Fibroblast of lung (primary cell): Measurements from ENCODE around the gene TIFAB. TPM values are rescaled to one million over a fixed set of nuclear protein-coding genes. Genes with fewer than 3 reads are reported as not detected.

Experiments used
- DNase-seq, 2 donors: peaks; one replicate each; pipeline versions ENCODE4 v3.0.0 to v3.0.0-alpha.2; 2010; ENCODE audit warnings: low read depth in 2 of 2
- H2AFZ ChIP-seq: 2 replicates; pipeline ENCODE4 v1.5.1; 2012; ENCODE audit warnings: low read length, control low read depth, inconsistent platforms
- H3K27ac ChIP-seq: 2 replicates; pipeline ENCODE4 v1.5.1; 2011; ENCODE audit warnings: low read length, control low read depth; ENCODE audit not compliant: insufficient read depth
- H3K27me3 ChIP-seq: 2 replicates; pipeline ENCODE4 v1.5.1; 2011; ENCODE audit warnings: mild to moderate bottlenecking, low read length; ENCODE audit not compliant: control insufficient read depth, insufficient read depth
- H3K36me3 ChIP-seq: 2 replicates; pipeline ENCODE4 v1.5.1; 2011; ENCODE audit warnings: low read length; ENCODE audit not compliant: control insufficient read depth, insufficient read depth
- H3K4me1 ChIP-seq: 2 replicates; pipeline ENCODE4 v1.5.1; 2011; ENCODE audit warnings: low read length; ENCODE audit not compliant: control insufficient read depth, insufficient read depth; ENCODE audit errors: extremely low read depth
- H3K4me2 ChIP-seq: 2 replicates; pipeline ENCODE4 v1.5.1; 2011; ENCODE audit warnings: low read length, control low read depth; ENCODE audit not compliant: insufficient read depth; ENCODE audit errors: extremely low read depth
- H3K4me3 ChIP-seq, 4 experiments: fragments of 200-600 bp in 1 of 4; sonication (generic) in 1 of 4; replicated peaks in 1 of 4; 2 replicates each; pipeline ENCODE4 v1.5.1; 2011 to 2016; ENCODE audit warnings: low read length in 4 of 4, low read depth in 3 of 4, mild to moderate bottlenecking in 3 of 4, control low read depth in 2 of 4, inconsistent platforms in 1 of 4, mixed read lengths in 1 of 4; ENCODE audit not compliant: insufficient read depth in 1 of 4; ENCODE audit errors: control extremely low read depth in 1 of 4
- H3K79me2 ChIP-seq: 2 replicates; pipeline ENCODE4 v1.5.1; 2012; ENCODE audit warnings: mild to moderate bottlenecking, low read length, inconsistent platforms; ENCODE audit not compliant: control insufficient read depth, insufficient read depth
- H3K9ac ChIP-seq: 2 replicates; pipeline ENCODE4 v1.5.1; 2011; ENCODE audit warnings: mild to moderate bottlenecking, low read length, control low read depth; ENCODE audit not compliant: insufficient read depth
- H3K9me3 ChIP-seq: 2 replicates; pipeline ENCODE4 v1.5.1; 2012; ENCODE audit warnings: low read depth, low read length; ENCODE audit not compliant: control insufficient read depth, insufficient read depth
- H4K20me1 ChIP-seq: 2 replicates; pipeline ENCODE4 v1.5.1; 2011; ENCODE audit warnings: low read length; ENCODE audit not compliant: control insufficient read depth, insufficient read depth; ENCODE audit errors: extremely low read depth
- CTCF ChIP-seq, 2 donors: IDR thresholded peaks in 1 of 2; conservative IDR thresholded peaks in 1 of 2; 1 replicate in 1 of 2; 2 replicates in 1 of 2; pipeline ENCODE4 v1.5.1; 2011 to 2012; ENCODE audit warnings: low read length in 2 of 2, control low read depth in 1 of 2, inconsistent platforms in 1 of 2, low read depth in 1 of 2, mild to moderate bottlenecking in 1 of 2
- EZH2 ChIP-seq: IDR thresholded peaks from 2 replicates; pipeline ENCODE4 v1.5.1; 2012; ENCODE audit warnings: low read length, control low read depth, mild to moderate bottlenecking; ENCODE audit errors: missing control alignments
- polyA plus RNA-seq, 2 donors: library from polyadenylated mRNA; depleted of rRNA in 1 of 2; stranded (reverse) in 1 of 2; unstranded in 1 of 2; fragments of >200 nt; gene quantifications; 2 replicates each; pipeline ENCODE4 v1.2.1, GENCODE V29; 2011 to 2012; ENCODE audit warnings: missing spikeins in 1 of 2
- total RNA-seq: library from RNA; depleted of rRNA; stranded (reverse); fragments of >200 nt; gene quantifications from 2 replicates; pipeline ENCODE4 v1.2.1, GENCODE V29; 2014

TIFAB gene
- total and polyA plus RNA-seq, 2 donors (not counting 1 experiment from before 2014, with no cell fraction given): not detected

DNA sequence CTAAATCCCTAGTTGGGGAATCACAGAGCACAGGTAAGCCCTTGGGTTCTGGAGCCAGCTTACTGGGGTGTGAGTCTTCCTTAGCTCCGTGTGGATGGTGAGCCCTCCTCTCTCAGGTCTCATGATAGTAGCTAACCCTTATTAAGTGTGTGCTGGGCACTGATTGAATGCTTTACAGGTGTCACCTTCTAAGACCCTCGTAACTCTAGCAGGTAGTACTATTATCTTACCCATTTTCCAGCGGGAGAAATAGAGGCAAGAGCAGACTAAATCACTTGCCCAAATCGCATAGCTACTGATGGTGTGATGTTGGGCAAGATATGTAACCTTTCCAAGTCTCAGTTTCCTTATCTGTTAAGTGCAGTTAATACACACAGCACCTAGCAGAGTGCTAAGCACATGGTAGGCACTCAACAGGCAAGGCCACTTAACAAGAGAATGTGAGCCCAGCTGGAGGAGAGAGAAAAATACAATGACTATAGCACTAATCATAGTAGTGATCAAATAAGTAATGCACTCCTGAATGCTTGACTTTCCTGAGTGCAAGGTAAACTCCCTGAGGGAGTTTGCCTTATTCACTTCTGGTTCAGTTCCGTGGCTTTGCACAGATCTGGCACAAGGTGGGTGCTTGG is 4.7 kb downstream of the TIFAB start, which contains the start of gene DCANP1:
TSS of gene DCANP1 (minus strand) at position 51 of the 632 bp plus-strand sequence. CDS start 240 bp downstream, outside the sequence.
- Histone ChIP-seq H2AFZ (no peak within 1 kb of the TSS), H4K20me1 (no peaks in the 10 kb centered on the region), H3K4me1 (no peaks in the 10 kb centered on the region), H3K9ac (no peak within 1 kb of the TSS), H3K27ac (no peak within 1 kb of the TSS), H3K79me2 (no peaks in the 10 kb centered on the region), H3K36me3 (no peaks in the 10 kb centered on the region), H3K4me3 (no peak within 1 kb of the TSS), H3K4me2 (no peak within 1 kb of the TSS), H3K9me3 (no peaks in the 10 kb centered on the region), H3K27me3 (peaks cover 9% of the 10 kb centered on the region)
- TF ChIP-seq EZH2 (no peak), CTCF (conservative IDR thresholded peaks at IDR 0.05 in 1 of 2, IDR thresholded peaks at IDR 0.05 in 1 of 2; ENCODE audit: low read depth in 1 of 2, low read length in 2 of 2) (no peak)
- DNase-seq: no peak

GRCh38 chr5:135446615-135447014 is 5.5 kb downstream of the TIFAB start:
- H4K20me1 ChIP-seq: no peaks in the 10 kb centered on the region
- H3K9me3 ChIP-seq: no peaks in the 10 kb centered on the region
- H3K4me3 ChIP-seq: no peak overlapping the region
- H3K27me3 ChIP-seq: peaks cover 9% of the 10 kb centered on the region
- DNase-seq: no peak
- H3K9ac ChIP-seq: no peak overlapping the region
- no peak overlapping the region for H2AFZ ChIP-seq
- no peaks in the 10 kb centered on the region for H3K4me1 ChIP-seq
- no peaks in the 10 kb centered on the region for H3K36me3 ChIP-seq
- TF ChIP-seq EZH2 (no peak), CTCF (conservative IDR thresholded peaks at IDR 0.05 in 1 of 2, IDR thresholded peaks at IDR 0.05 in 1 of 2; ENCODE audit: low read depth in 1 of 2, low read length in 2 of 2) (no peak)
- no peaks in the 10 kb centered on the region for H3K79me2 ChIP-seq
- H3K4me2 ChIP-seq: no peak overlapping the region
- no peak overlapping the region for H3K27ac ChIP-seq

DNA sequence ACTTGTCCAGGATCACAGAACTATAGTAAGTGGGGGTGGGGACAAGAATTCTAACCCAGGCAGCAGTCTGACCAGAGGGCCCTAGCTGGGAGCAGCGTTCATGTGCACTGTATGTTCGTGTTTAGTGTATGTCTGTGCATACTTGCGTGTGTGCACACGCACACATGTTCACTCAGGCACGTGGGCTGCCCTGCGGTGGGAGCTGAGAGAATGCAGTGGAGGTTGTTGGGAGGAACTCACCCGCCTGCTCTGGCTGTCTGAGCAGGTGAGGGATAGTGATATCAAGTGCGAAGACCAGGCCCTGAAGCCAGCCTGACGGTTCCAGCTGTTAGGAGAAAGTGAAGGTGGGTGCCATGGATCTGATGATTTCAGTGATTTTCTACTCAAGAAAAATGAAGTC is 5.9 kb downstream of the TIFAB start:
- Histone ChIP-seq H3K9me3 (no peaks in the 10 kb centered on the region), H3K9ac (no peak overlapping the region), H3K4me1 (no peaks in the 10 kb centered on the region), H3K4me3 (no peak overlapping the region), H3K79me2 (no peaks in the 10 kb centered on the region), H2AFZ (no peak overlapping the region), H4K20me1 (no peaks in the 10 kb centered on the region), H3K27me3 (peaks cover 9% of the 10 kb centered on the region), H3K4me2 (no peak overlapping the region), H3K27ac (no peak overlapping the region), H3K36me3 (no peaks in the 10 kb centered on the region)
- TF ChIP-seq CTCF (conservative IDR thresholded peaks at IDR 0.05 in 1 of 2, IDR thresholded peaks at IDR 0.05 in 1 of 2; ENCODE audit: low read depth in 1 of 2, low read length in 2 of 2) (no peak), EZH2 (no peak)
- DNase-seq: no peak
